Left ventricle myocardium inferior (tissue), 1 donor: ENCODE measurements around the gene ARHGEF19. TPM values are rescaled to one million over a fixed set of nuclear protein-coding genes. Genes with fewer than 3 reads are reported as not detected.
A peak's percentile ranks its signal among the peaks of the same experiment; 100 is the strongest.
"Not testable (repeated sequence)": the region's sequence is repeated elsewhere in the genome, so short reads cannot be mapped to it uniquely, and the experiment has no call there.

ENCODE experiments used
- DNase-seq: peaks from one replicate; pipeline ENCODE4 v3.0.0-alpha.2; 2020
- H3K27ac ChIP-seq: fragments of 200-600 bp; replicated peaks from 2 replicates; pipeline ENCODE4 v1.8.0; 2021
- H3K27me3 ChIP-seq: fragments of 200-600 bp; 2 replicates; pipeline ENCODE4 v1.8.0; 2021; ENCODE audit warnings: low read depth
- H3K36me3 ChIP-seq: fragments of 200-600 bp; 2 replicates; pipeline ENCODE4 v1.8.0; 2021
- H3K4me1 ChIP-seq: fragments of 200-600 bp; 2 replicates; pipeline ENCODE4 v1.8.0; 2021
- H3K4me3 ChIP-seq: fragments of 200-600 bp; 2 replicates; pipeline ENCODE4 v1.8.0; 2021; ENCODE audit warnings: mild to moderate bottlenecking, moderate library complexity
- H3K9me3 ChIP-seq: fragments of 200-600 bp; replicated peaks from 2 replicates; pipeline ENCODE4 v1.8.0; 2021
- CTCF ChIP-seq: fragments of 200-600 bp; IDR thresholded peaks from 2 replicates; pipeline ENCODE4 v1.8.0; 2021; ENCODE audit warnings: antibody characterized with exemption, mild to moderate bottlenecking, borderline replicate concordance
- intact Hi-C: fragments of 100-400 bp; cut with micrococcal nuclease; formaldehyde crosslinking; loops from one replicate; pipeline ENCODE4 v1.11.0; 2022
- total RNA-seq: library from RNA; stranded (reverse); fragmentation: NEBNext Ultra II Directional; extraction: Animal tissue kit (Norgen Biotek cat#: 25700); gene quantifications from one replicate; pipeline ENCODE4 v1.2.1, GENCODE V29; 2021
- donor health status: DM: no; HTN: yes; CAD: no; lungs with severe emphysema.

ARHGEF19 gene
- total RNA-seq, 1 donor from 2014 or later: 2.2 TPM

- Histone ChIP-seq H3K36me3 (no peaks in the 10 kb centered on the region), H3K27ac (no peak overlapping the region), H3K27me3 (no peaks in the 10 kb centered on the region), H3K4me1 (peaks cover 51% of the 10 kb centered on the region), H3K4me3 (no peak overlapping the region), H3K9me3 (no peaks in the 10 kb centered on the region)
- TF ChIP-seq CTCF: no peak
- DNase-seq: no peak
- intact Hi-C loops: no loop called here
Observed at GRCh38 chr1:16172964-16173446, 39.4 kb downstream of the ARHGEF19 start.

- no peaks in the 10 kb centered on the region for H3K27me3 ChIP-seq
- no peaks in the 10 kb centered on the region for H3K36me3 ChIP-seq
- no peak overlapping the region for H3K27ac ChIP-seq
- no peak overlapping the region for H3K4me3 ChIP-seq
- H3K4me1 ChIP-seq: peaks cover 51% of the 10 kb centered on the region
- no peak for TF ChIP-seq CTCF
- H3K9me3 ChIP-seq: no peaks in the 10 kb centered on the region
- no peak for DNase-seq
- intact Hi-C loops: no loop called here
Observed at GRCh38 chr1:16172218-16172830, 40.1 kb downstream of the ARHGEF19 start.

GRCh38 chr1:16171314-16172151 lies 40.9 kb downstream of the ARHGEF19 start:
- H3K9me3 ChIP-seq: no peaks in the 10 kb centered on the region
- peaks cover 47% of the 10 kb centered on the region for H3K4me1 ChIP-seq
- no peaks in the 10 kb centered on the region for H3K36me3 ChIP-seq
- no peak overlapping the region for H3K27ac ChIP-seq
- H3K27me3 ChIP-seq: no peaks in the 10 kb centered on the region
- no peak overlapping the region for H3K4me3 ChIP-seq
- TF ChIP-seq CTCF: no peak
- intact Hi-C loops: no loop called here
- no peak for DNase-seq

GRCh38 chr1:16170283-16170673 lies 42.2 kb downstream of the ARHGEF19 start:
- Histone ChIP-seq H3K4me1 (peaks cover 38% of the 10 kb centered on the region), H3K27me3 (no peaks in the 10 kb centered on the region), H3K27ac (no peak overlapping the region), H3K36me3 (no peaks in the 10 kb centered on the region), H3K4me3 (no peak overlapping the region), H3K9me3 (no peaks in the 10 kb centered on the region)
- no peak for DNase-seq
- TF ChIP-seq CTCF: no peak
- intact Hi-C loops: no loop called here

GRCh38 chr1:16168622-16169360 lies 43.7 kb downstream of the ARHGEF19 start:
- TF ChIP-seq CTCF: no peak
- Histone ChIP-seq H3K27me3 (no peaks in the 10 kb centered on the region), H3K36me3 (no peaks in the 10 kb centered on the region), H3K4me3 (no peak overlapping the region), H3K27ac (no peak overlapping the region), H3K9me3 (no peaks in the 10 kb centered on the region), H3K4me1 (peaks cover 37% of the 10 kb centered on the region)
- intact Hi-C loops: no loop called here
- DNase-seq: no peak

- not testable (repeated sequence) for H3K27me3 ChIP-seq
Observed at GRCh38 chr1:16168144-16168495, 44.3 kb downstream of the ARHGEF19 start.

More at GRCh38 chr1:16168144-16168495, 44.3 kb downstream of the ARHGEF19 start:
- peaks cover 31% of the 10 kb centered on the region for H3K4me1 ChIP-seq
- H3K36me3 ChIP-seq, DNase-seq, H3K9me3 ChIP-seq, H3K27ac ChIP-seq, intact Hi-C loops: not testable (repeated sequence)
- peak overlapping the region; percentile 67 for H3K4me3 ChIP-seq
